Measurements from ENCODE around the gene OR5A1.
"Not testable (repeated sequence)": the region's sequence is repeated elsewhere in the genome, so short reads cannot be mapped to it uniquely, and the experiment has no call there.

The OR5A1 gene

GRCh38 chr11:59436169-59436568 is at the start of gene OR5A1:
OR5A1 (plus strand) TSS chr11:59436469; CDS start chr11:59443169, 6,700 bp downstream.
- DNase-seq: no peak

DNA sequence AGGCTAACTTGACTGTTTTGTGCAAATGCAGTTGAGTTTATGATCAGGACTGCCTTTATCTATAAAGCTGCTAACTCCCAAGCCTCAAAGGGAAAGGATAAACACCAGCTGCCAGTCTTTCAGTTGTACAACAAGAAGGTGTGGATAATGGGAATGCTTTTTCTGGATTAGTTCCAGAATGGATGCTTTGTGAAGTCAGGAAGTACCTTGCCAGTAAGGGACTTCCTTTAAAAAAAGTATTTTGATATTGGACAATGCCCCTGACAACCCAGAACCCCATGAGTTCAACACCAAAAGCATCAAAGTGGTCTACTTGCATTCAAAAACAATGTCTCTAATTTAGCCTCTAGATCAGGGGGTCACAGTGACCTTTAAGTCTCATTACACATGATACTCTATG is 42.1 kb upstream of the OR5A1 start:
- no peak for DNase-seq

DNA sequence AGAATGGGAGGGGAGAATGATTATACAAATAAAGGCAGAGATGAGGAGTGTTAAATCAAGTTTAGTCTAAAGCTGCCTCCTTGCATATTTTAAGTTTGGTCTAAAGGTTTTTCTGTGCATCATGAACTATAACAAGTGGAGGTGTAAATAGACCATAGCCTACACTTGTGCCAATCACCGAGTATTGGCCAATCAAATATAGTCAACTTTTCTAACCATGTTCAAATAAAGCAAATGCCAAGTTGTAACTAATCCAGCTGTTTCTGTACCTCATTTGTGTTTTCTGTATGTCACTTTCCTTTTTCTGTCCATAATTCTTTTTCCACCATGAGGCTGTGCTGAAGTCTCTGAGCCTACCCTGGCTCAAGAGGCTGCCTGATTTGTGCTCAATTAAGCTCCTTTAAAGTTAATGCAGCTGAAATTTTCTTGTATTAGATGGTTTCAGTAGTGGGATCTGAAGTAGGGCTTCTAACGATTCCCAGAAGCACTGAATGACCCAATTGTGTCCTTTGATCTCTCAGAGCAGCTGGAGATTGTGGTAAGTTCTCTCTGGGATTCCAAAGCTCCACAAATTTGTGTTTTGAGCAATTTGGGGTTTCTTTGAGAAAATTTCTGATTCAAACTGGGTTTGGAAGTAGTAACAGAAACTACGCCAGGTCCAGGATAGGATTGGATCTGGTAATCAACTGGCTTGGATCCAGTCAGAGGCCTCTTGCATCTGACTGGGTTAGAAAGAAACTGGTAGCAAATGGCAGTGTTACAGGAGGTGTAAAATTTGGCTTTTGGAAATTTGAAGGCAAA is 35.6 kb upstream of the OR5A1 start:
- no peak for DNase-seq

GRCh38 chr11:59401262-59401552 is 35.1 kb upstream of the OR5A1 start:
- no peak for DNase-seq

DNA sequence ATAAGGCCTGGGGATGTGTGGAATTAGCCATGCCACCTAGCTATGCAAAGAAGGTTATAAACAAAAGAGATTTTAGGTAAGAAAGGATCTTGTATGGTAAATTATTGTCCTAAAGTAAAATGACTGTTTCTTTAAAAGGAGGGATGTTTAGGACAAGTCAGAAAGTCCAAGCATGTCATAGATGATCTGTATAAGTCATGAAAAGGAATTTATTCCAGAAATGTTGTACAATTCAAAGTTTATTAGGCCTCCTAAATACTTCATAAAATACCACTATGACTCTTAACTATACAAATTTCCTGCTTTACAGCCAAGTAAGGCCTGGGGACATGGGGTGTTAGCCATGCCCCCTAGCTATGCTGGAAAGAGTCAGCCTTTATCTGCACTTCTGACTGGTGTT is 32.7 kb upstream of the OR5A1 start:
- no peak for DNase-seq

DNA sequence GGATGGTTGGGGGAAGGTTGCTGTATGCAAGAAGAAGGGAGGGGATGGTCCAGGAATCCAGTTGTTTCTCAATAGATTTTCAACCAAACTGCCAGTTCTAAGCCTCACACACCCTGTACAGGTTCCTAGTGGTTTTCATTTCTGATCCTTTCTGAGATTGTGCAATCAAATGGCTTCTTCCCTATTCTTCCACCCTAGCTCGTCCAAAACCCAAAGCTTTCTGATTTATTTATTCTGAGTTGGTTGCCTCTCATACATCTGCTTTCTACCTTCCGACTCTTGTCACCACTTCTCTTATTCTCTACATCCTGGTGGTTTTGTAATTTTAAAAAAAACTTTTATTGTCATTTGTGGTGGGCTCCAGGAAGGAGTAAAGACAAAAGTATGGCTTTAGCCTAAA is 22.6 kb upstream of the OR5A1 start:
- no peak for DNase-seq

GRCh38 chr11:59415111-59415510 is 21.2 kb upstream of the OR5A1 start:
- no peak for DNase-seq

- DNase-seq: no peak
Measured at GRCh38 chr11:59416613-59417012, 19.7 kb upstream of the OR5A1 start.

GRCh38 chr11:59417023-59417422 is 19.2 kb upstream of the OR5A1 start:
- DNase-seq: no peak

DNA sequence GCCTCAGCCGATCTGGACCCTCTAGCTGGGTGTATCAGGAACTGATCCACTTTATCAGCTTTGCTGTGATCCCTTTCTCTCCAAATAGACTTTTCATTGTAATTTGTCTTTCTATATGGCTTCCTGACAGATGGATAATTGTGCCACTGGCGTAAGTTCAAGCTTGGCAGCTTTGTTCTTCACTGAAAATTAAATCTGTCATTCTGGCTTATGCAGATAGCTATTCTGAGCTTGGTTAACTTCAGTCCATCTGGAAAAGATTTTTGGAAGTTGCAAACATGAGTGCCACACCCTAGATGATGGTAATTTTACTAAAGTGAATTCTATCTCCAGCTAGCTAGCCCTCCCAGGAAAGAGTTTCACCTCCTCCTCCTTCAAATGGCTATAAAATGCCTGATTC is 18.1 kb upstream of the OR5A1 start:
- no peak for DNase-seq

GRCh38 chr11:59423835-59424234 is 12.4 kb upstream of the OR5A1 start:
- DNase-seq: no peak

- DNase-seq: no peak
Measured at GRCh38 chr11:59425131-59425530, 11.1 kb upstream of the OR5A1 start.

DNA sequence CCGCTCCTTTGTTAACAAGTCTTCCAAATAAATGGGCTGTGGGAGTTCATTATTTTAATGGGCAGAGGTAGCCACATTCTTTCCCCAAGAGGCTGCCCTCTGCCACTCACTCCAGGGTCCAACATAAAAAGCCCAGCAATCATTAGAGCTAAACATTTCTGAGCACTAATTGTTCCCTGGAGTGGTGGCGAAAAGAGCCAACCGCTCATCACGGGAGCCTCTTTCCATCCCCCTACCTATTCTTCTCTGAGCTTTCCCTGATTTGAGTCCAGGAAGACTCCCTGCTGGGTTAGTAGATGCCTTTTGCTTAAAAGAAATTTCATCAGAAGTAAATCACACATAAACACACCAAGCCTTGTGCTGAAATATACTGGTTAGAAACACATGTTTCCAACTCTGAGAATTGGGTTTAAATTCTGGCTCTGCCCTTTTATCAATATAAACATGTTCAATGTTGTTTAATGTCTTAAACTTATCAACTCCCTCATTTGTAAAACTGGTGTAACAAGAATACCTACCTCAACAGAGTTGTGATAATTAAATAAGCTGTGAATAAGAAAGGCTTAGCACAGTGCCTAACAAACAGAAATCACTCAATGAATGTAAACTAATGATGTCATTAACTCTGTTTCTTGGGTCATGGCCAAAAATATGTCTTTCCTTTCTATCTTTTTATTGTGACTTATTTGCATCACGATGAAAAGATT is 9.8 kb upstream of the OR5A1 start, which contains the start of gene OR5A2:
Gene OR5A2, minus strand, starts transcription at position 53 of the 707 bp plus-strand sequence. CDS start 3,460 bp downstream, outside the sequence.
- DNase-seq: no peak

- DNase-seq: no peak
Measured at GRCh38 chr11:59427068-59427382, 9.2 kb upstream of the OR5A1 start.

DNA sequence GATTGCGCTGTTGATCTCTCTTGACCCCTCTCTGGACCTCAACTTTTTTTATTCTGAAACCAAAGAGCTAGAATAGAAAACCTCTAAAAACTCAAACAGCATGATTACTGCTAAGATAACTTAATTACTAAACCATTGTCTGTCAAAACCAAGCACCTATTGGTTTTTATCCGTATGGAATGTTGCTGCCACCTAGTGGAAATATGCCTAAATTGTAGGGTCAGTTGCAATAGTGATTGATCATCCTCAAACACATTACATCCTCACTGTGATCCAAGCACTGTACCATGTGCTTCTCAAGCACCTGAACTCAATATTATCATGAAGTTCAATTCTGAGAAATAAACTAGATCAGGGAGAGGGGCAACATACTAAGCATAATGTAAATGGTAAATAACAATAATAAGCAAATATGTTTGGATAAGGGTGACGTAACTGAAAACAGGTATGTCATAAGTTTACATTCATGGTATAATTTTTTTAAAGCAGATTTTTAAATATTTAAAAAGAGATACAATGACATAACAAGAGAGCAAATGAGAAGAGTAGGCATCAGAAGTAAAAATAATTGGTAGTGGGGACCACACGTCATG is 6.2 kb upstream of the OR5A1 start:
- DNase-seq: peak; percentile 70

GRCh38 chr11:59437770-59438169 is 1.5 kb downstream of the OR5A1 start:
- DNase-seq: no peak

DNA sequence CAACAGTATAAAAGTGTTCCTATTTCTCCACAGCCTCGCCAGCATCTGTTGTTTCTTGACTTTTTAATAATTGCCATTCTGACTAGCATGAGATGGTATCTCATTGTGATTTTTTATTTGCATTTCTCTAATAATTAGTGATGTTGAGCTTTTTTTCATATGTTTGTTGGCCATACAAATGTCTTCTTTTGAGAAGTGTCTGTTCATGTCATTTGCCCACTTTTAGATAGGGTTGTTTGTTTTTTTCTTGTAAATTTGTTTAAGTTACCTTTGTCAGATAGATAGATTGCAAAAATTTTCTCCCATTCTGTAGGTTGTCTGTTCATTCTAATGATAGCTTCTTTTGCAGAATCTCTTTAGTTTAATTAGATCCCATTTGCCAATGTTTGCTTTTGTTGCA is 9.4 kb downstream of the OR5A1 start:
- not testable (repeated sequence) for DNase-seq

- DNase-seq: no peak
Measured at GRCh38 chr11:59448484-59448883, 12.2 kb downstream of the OR5A1 start.

- no peak for DNase-seq
Measured at GRCh38 chr11:59456661-59457060, 20.4 kb downstream of the OR5A1 start, which contains the start of gene OR4D6. OR4D6 (plus strand) TSS chr11:59456961; CDS start chr11:59456961, 0 bp downstream.

DNA sequence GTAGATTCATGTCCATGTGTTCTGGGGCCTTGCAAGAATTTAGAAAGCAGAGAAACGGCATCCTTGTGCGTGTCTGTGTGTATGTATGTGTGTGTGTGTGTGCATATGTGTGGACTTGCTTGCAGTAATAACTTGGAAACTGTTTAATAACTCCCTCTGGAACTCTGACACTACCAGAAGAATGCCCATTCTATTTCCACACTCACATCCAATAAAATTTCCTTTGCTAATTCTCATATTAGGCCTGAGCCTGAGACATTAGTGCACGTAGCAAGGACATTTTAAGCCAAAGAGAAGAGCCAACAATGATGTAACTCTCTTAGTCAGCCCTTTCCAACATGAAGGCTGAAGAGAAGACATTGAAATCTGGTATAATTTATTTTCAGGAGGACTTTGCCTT is 23.6 kb downstream of the OR5A1 start:
- no peak for DNase-seq

- no peak for DNase-seq
Measured at GRCh38 chr11:59463190-59463641, 26.9 kb downstream of the OR5A1 start.

GRCh38 chr11:59473015-59473414 is 36.7 kb downstream of the OR5A1 start, which contains the start of gene OR4D10:
OR4D10 (plus strand) TSS chr11:59473315; CDS start chr11:59477430, 4,115 bp downstream.
- no peak for DNase-seq

DNA sequence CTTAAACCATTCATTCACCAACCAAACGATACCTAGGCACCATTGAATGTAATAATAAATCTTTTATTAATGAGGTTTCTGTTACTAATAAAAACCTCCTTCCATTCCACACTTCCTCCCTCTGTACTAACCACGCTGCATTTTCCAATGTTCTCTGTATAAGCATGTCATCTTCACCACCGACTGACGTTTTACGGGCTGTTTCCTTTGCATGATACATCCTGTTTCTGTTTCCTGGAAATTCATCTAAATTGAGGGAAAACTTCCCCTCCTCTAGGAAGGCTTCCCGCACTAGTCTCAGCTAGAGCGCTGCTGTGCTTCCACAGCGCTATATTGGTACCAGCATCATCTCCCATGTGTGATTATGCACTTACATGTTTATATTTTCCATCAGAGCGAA is 38.9 kb downstream of the OR5A1 start:
- no peak for DNase-seq

DNA sequence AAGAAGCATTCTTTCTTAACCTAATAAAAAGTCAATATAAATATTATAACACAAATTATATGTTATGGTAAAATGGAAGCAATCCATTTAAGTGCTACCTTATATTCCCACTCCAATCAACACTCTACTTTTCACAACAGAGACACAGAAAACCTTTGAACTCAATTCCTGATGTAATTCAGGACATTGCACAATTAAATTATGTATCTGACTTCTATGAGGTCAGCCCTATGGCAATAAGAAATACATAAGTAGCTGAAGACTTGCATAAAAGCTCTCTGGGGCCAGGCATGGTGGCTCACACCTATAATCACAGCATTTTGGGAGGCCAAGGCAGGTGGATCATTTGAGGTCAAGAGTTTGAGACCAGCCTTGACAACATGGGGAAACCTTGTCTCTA is 43.6 kb downstream of the OR5A1 start:
- no peak for DNase-seq
